Kidney (tissue), 14 donors: ENCODE measurements around the gene ZNF91. TPM values are rescaled to one million over a fixed set of nuclear protein-coding genes. Genes with fewer than 3 reads are reported as not detected.

Experiments used
- DNase-seq, 5 donors: peaks; one replicate each; pipeline ENCODE4 v3.0.0-alpha.2; 2013 to 2020
- FAIRE-seq: peaks from 2 replicates; lab custom pipeline; 2012; peaks lifted over from hg19 to GRCh38; lab: Jason Lieb, UNC
- H3K27ac ChIP-seq, 2 donors: one replicate each; pipeline ENCODE4 v1.7.0; 2013; ENCODE audit warnings: low read depth in 2 of 2, low read length in 2 of 2, inconsistent platforms in 1 of 2
- H3K27me3 ChIP-seq: one replicate; pipeline ENCODE4 v1.7.1; 2013; ENCODE audit warnings: low read length, inconsistent platforms; ENCODE audit not compliant: control insufficient read depth, insufficient read depth
- H3K36me3 ChIP-seq, 3 donors: one replicate each; pipeline versions ENCODE4 v1.7.0 to v1.7.1; 2013; ENCODE audit warnings: low read length in 3 of 3, control low read depth in 1 of 3, inconsistent platforms in 1 of 3; ENCODE audit not compliant: insufficient read depth in 3 of 3, control insufficient read depth in 2 of 3
- H3K4me1 ChIP-seq, 3 donors: one replicate each; pipeline versions ENCODE4 v1.7.0 to v1.7.1; 2013; ENCODE audit warnings: low read length in 3 of 3, inconsistent platforms in 1 of 3, low read depth in 1 of 3; ENCODE audit not compliant: control insufficient read depth in 2 of 3, insufficient read depth in 2 of 3
- H3K4me3 ChIP-seq, 3 donors: one replicate each; pipeline versions ENCODE4 v1.7.0 to v1.8.1; 2013; ENCODE audit warnings: low read length in 3 of 3, control low read depth in 1 of 3, inconsistent platforms in 1 of 3
- H3K9ac ChIP-seq, 3 donors: one replicate each; pipeline versions ENCODE4 v1.7.0 to v1.7.1; 2013; ENCODE audit warnings: low read length in 3 of 3, control low read depth in 1 of 3, inconsistent platforms in 1 of 3
- H3K9me3 ChIP-seq, 3 donors: one replicate each; pipeline versions ENCODE4 v1.7.0 to v1.7.1; 2013; ENCODE audit warnings: low read length in 3 of 3, control low read depth in 1 of 3, inconsistent platforms in 1 of 3; ENCODE audit not compliant: control insufficient read depth in 2 of 3, insufficient read depth in 1 of 3
- CTCF ChIP-seq: IDR thresholded peaks from 3 replicates; pipeline ENCODE4 v1.5.1; 2012; ENCODE audit warnings: mild to moderate bottlenecking, moderate library complexity, borderline replicate concordance; ENCODE audit not compliant: insufficient read depth; ENCODE audit errors: extremely low read depth
- intact Hi-C: fragments of 100-400 bp; cut with DNase I; formaldehyde crosslinking; loops from one replicate; pipeline ENCODE4 v1.11.1; 2022
- polyA plus RNA-seq: library from polyadenylated mRNA; stranded (reverse); fragments of 350-450 nt; fragmentation: Illumina TruSeq; extraction: RNeasy Lipid Tissue Mini Kit (QIAGEN cat#74804); gene quantifications from one replicate; pipeline ENCODE4 v1.2.3, GENCODE V29; 2014; ENCODE audit warnings: low read depth, low replicate concordance; ENCODE audit not compliant: insufficient read depth
- total RNA-seq: library from RNA; stranded (reverse); fragmentation: NEBNext Ultra II Directional; extraction: Animal tissue kit (Norgen Biotek cat#: 25700); gene quantifications from one replicate; pipeline ENCODE4 v1.2.1, GENCODE V29; 2021
- donor health status: control.
- donor health status: control.
- donor health status: control.
- donor health status: control.
- donor health status: control.
- donor health status: DM: yes; HTN: yes; CAD: no.
- donor health status: Normal renal cell carcinoma (clear cell type).

ZNF91 gene
- total and polyA plus RNA-seq, 2 donors from 2014 or later, result 16.3 to 68.5 TPM

- Histone ChIP-seq H3K36me3 (no peaks in the 10 kb centered on the region), H3K9ac (no peak overlapping the region), H3K4me1 (no peaks in the 10 kb centered on the region), H3K9me3 (no peaks in the 10 kb centered on the region), H3K27ac (no peak overlapping the region), H3K27me3 (no peaks in the 10 kb centered on the region), H3K4me3 (no peak overlapping the region)
- no peak for TF ChIP-seq CTCF
- FAIRE-seq, result no peak
- intact Hi-C loops, result no loop called here
- DNase-seq, result no peak
Observed at GRCh38 chr19:23312515-23312914, 82.8 kb downstream of the ZNF91 start.

- Histone ChIP-seq H3K9me3 (no peaks in the 10 kb centered on the region), H3K9ac (no peak overlapping the region), H3K4me3 (no peak overlapping the region), H3K27me3 (no peaks in the 10 kb centered on the region), H3K4me1 (no peaks in the 10 kb centered on the region), H3K27ac (no peak overlapping the region), H3K36me3 (no peaks in the 10 kb centered on the region)
- TF ChIP-seq CTCF, result no peak
- intact Hi-C loops, result no loop called here
- DNase-seq (no peak), FAIRE-seq (no peak)
Observed at GRCh38 chr19:23311551-23311950, 83.7 kb downstream of the ZNF91 start.

DNA sequence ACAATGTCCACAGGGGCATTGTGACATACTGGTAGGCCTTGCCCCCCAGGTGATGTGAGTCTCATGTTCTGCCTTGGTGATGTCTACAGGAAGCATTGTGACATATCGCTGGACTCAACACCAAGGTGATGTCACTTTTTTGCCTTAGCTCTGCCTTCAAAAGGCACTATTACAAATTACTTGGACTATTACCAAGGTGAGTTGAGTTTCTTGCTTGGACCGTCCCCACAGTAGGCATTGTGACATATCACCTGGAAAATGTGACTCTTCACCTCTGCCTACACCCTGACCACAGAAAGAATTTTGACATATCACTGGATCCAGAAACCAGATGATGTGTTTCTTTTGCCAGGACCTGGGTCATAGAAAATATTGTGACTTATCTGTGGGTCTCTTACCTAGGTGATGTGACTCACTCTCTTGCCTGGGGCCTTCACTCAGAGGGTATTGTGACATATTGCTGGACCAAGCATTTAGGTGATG, 84.5 kb downstream of the ZNF91 start:
- Histone ChIP-seq H3K27me3 (no peaks in the 10 kb centered on the region), H3K4me1 (no peaks in the 10 kb centered on the region), H3K4me3 (no peak overlapping the region), H3K36me3 (no peaks in the 10 kb centered on the region), H3K9ac (no peak overlapping the region), H3K27ac (no peak overlapping the region), H3K9me3 (no peaks in the 10 kb centered on the region)
- FAIRE-seq (no peak), DNase-seq (no peak)
- no peak for TF ChIP-seq CTCF
- intact Hi-C loops, result no loop called here

GRCh38 chr19:23309926-23310325, 85.3 kb downstream of the ZNF91 start:
- Histone ChIP-seq H3K9me3 (no peaks in the 10 kb centered on the region), H3K27ac (no peak overlapping the region), H3K27me3 (no peaks in the 10 kb centered on the region), H3K4me3 (no peak overlapping the region), H3K9ac (no peak overlapping the region), H3K4me1 (no peaks in the 10 kb centered on the region), H3K36me3 (no peaks in the 10 kb centered on the region)
- intact Hi-C loops, result no loop called here
- DNase-seq, result no peak
- FAIRE-seq, result no peak
- TF ChIP-seq CTCF, result no peak
